WTC11 (cell line): ENCODE data around the gene CLEC2D. TPM values are rescaled to one million over a fixed set of nuclear protein-coding genes. Genes with fewer than 3 reads are reported as not detected.
"Not testable (repeated sequence)": the region's sequence is repeated elsewhere in the genome, so short reads cannot be mapped to it uniquely, and the experiment has no call there.

Experiments used
- ATAC-seq: fragments of 200-7000 bp; cut with Tn5 transposase; 2 replicates; pipeline ENCODE4 v1.10.0; 2021; ENCODE audit warnings: mild to moderate bottlenecking, moderate library complexity
- CTCF ChIA-PET: fragments of 300-600 bp; sonication (Branson Sonifier 250); formaldehyde crosslinking; loops from one replicate; lab custom pipeline; 2021; ENCODE audit warnings: antibody characterized with exemption; lab: Charles Lee
- POLR2A ChIA-PET: fragments of 350-600 bp; sonication (Branson Sonifier 250); formaldehyde crosslinking; loops from one replicate; lab custom pipeline; 2021; ENCODE audit warnings: antibody characterized with exemption; lab: Charles Lee
- DNase-seq: peaks from one replicate; pipeline ENCODE4 v3.0.0; 2021; ENCODE audit warnings: low spot score
- H3K27ac Mint-ChIP-seq: 2 replicates; pipeline ENCODE4 v1.8.0; 2021; ENCODE audit warnings: mixed read lengths
- H3K27me3 Mint-ChIP-seq: 2 replicates; pipeline ENCODE4 v1.8.0; 2021; ENCODE audit warnings: low read depth, mild to moderate bottlenecking, moderate library complexity, mixed read lengths
- H3K36me3 Mint-ChIP-seq: 2 replicates; pipeline ENCODE4 v1.8.0; 2021; ENCODE audit warnings: mixed read lengths
- H3K4me1 Mint-ChIP-seq: 2 replicates; pipeline ENCODE4 v1.8.0; 2022; ENCODE audit warnings: mixed read lengths
- H3K4me3 Mint-ChIP-seq: 2 replicates; pipeline ENCODE4 v1.8.0; 2021; ENCODE audit warnings: mild to moderate bottlenecking, moderate library complexity, mixed read lengths
- H3K9me3 Mint-ChIP-seq: 2 replicates; pipeline ENCODE4 v1.8.0; 2021; ENCODE audit warnings: mixed read lengths
- ATF1 ChIP-seq: sonication (generic); formaldehyde crosslinking; IDR thresholded peaks from 2 replicates; pipeline ENCODE4 v1.8.1; 2023; ENCODE audit warnings: mild to moderate bottlenecking, moderate library complexity, missing genetic modification reagents
- E2F5 ChIP-seq: sonication (generic); formaldehyde crosslinking; IDR thresholded peaks from 2 replicates; pipeline ENCODE4 v1.8.1; 2022; ENCODE audit warnings: mild to moderate bottlenecking, moderate library complexity, missing genetic modification reagents
- IRF2 ChIP-seq: sonication (generic); formaldehyde crosslinking; IDR thresholded peaks from 2 replicates; pipeline ENCODE4 v1.8.0; 2022; ENCODE audit warnings: low read depth, missing genetic modification reagents, borderline replicate concordance
- NR1H2 ChIP-seq: sonication (generic); formaldehyde crosslinking; IDR thresholded peaks from 2 replicates; pipeline ENCODE4 v1.9.0; 2021; ENCODE audit warnings: mild to moderate bottlenecking, moderate library complexity, missing genetic modification reagents
- TCF7 ChIP-seq: sonication (generic); formaldehyde crosslinking; IDR thresholded peaks from 2 replicates; pipeline ENCODE4 v1.8.0; 2022; ENCODE audit warnings: mild to moderate bottlenecking, low read depth, missing genetic modification reagents, moderate library complexity
- ZNF121 ChIP-seq: sonication (generic); formaldehyde crosslinking; IDR thresholded peaks from 2 replicates; pipeline ENCODE4 v1.8.0; 2023; ENCODE audit warnings: missing genetic modification reagents
- ZNF232 ChIP-seq: sonication (generic); formaldehyde crosslinking; IDR thresholded peaks from 2 replicates; pipeline ENCODE4 v1.8.0; 2022; ENCODE audit warnings: mild to moderate bottlenecking, missing genetic modification reagents
- total RNA-seq: library from RNA; stranded (reverse); gene quantifications from 3 replicates; pipeline ENCODE4 v1.2.3, GENCODE V29; 2021
- TF ChIP-seq, protein P1 (sequence below): fragments of 250-450 bp; sonication (Bioruptor Pico); IDR thresholded peaks from 2 replicates; pipeline ENCODE4 v1.9.0; 2021; ENCODE audit warnings: mild to moderate bottlenecking
- TF ChIP-seq, protein P2 (sequence below): fragments of 250-450 bp; sonication (Bioruptor Pico); IDR thresholded peaks from 2 replicates; pipeline ENCODE4 v1.9.0; 2021; ENCODE audit warnings: mild to moderate bottlenecking, borderline replicate concordance
- TF ChIP-seq, protein P3 (sequence below): sonication (generic); formaldehyde crosslinking; IDR thresholded peaks from 2 replicates; pipeline ENCODE4 v1.8.1; 2023; ENCODE audit warnings: mild to moderate bottlenecking, missing genetic modification reagents, borderline replicate concordance

The CLEC2D gene
- total RNA-seq, 1 experiment from 2014 or later = 6.2 TPM

DNA sequence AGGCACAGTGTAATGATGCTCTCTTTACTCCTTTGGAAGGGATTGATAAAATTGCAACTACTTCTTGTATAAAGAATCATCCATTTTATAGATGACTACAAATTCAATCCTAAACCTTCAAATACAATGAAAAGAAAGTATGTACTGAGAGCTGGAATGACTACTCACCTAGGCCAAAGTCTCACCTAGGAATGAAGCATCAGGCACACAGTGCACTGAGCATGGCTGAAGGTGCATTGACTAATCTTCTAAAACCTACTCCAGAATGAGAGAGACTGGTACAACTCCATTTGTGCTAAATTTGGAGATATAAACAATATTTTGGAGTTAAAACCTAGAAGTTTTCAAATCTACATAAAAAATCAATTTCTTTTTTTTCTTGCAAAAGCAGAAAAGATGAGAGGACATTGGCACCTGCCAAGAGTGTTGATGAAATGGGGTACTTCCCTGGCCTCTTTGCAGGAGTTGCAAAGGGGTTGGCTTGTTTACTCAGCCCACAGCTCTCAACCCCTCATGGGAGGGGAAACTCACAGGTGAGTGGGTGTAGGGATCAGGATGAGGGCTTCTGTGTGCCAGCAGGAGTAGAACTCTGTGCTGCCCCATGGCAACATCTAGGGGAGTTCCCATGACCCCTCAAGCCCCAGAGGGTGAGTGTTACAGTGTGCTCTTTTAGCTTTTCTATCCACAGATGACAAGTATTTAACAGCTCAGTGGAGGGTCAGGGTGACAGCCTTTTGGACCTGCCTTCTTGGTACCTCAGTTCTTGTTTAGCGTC is 32.1 kb downstream of the CLEC2D start:
- DNase-seq (no peak), ATAC-seq (no peak)
- ChIA-PET CTCF (no interaction called here), POLR2A (no interaction called here)
- peaks cover 13% of the 10 kb centered on the region; the same call in 1 of the 2 replicates for H3K27me3 Mint-ChIP-seq
- no peak overlapping the region for H3K27ac Mint-ChIP-seq
- H3K36me3 Mint-ChIP-seq = peaks cover 25% of the 10 kb centered on the region
- H3K4me3 Mint-ChIP-seq = no peak overlapping the region
- peaks cover 80% of the 10 kb centered on the region for H3K9me3 Mint-ChIP-seq
- H3K4me1 Mint-ChIP-seq = peaks cover 7% of the 10 kb centered on the region; the same call in 1 of the 2 replicates
- TF ChIP-seq TCF7 (CRISPR knock-in tag) = no peak
- no peak for TF ChIP-seq ATF1

DNA sequence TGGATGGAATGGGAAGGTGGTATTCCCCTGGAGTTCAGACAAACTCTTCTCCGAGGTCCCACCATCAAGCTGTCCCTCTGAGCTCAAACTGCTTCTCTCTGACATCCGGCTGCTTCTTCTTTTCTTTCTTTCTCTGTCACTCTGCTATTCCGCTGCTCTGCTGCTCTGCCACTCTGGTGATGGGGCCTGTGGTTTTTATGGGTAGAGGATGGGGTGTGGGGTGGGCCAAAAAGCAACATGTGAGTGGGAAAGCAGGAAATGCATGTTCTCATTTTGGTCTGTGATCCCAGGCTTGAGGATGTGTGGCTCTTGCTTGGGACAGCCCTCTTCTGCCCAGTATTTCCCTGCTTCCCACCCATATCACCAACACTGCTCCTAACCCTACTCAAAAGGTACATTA is 32.7 kb downstream of the CLEC2D start:
- Mint-ChIP-seq H3K36me3 (peaks cover 20% of the 10 kb centered on the region), H3K4me1 (peaks cover 10% of the 10 kb centered on the region; the same call in 1 of the 2 replicates), H3K27ac (no peak overlapping the region), H3K4me3 (no peak overlapping the region), H3K9me3 (peaks cover 74% of the 10 kb centered on the region), H3K27me3 (peaks cover 13% of the 10 kb centered on the region; the same call in 1 of the 2 replicates)
- TF ChIP-seq, protein P1, sequence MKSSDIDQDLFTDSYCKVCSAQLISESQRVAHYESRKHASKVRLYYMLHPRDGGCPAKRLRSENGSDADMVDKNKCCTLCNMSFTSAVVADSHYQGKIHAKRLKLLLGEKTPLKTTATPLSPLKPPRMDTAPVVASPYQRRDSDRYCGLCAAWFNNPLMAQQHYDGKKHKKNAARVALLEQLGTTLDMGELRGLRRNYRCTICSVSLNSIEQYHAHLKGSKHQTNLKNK = no peak
- TF ChIP-seq NR1H2 (CRISPR knock-in tag) (no peak), E2F5 (CRISPR knock-in tag) (no peak), ZNF121 (CRISPR knock-in tag) (no peak), IRF2 (CRISPR knock-in tag) (no peak), ZNF232 (CRISPR knock-in tag) (no peak)
- TF ChIP-seq, protein P2, sequence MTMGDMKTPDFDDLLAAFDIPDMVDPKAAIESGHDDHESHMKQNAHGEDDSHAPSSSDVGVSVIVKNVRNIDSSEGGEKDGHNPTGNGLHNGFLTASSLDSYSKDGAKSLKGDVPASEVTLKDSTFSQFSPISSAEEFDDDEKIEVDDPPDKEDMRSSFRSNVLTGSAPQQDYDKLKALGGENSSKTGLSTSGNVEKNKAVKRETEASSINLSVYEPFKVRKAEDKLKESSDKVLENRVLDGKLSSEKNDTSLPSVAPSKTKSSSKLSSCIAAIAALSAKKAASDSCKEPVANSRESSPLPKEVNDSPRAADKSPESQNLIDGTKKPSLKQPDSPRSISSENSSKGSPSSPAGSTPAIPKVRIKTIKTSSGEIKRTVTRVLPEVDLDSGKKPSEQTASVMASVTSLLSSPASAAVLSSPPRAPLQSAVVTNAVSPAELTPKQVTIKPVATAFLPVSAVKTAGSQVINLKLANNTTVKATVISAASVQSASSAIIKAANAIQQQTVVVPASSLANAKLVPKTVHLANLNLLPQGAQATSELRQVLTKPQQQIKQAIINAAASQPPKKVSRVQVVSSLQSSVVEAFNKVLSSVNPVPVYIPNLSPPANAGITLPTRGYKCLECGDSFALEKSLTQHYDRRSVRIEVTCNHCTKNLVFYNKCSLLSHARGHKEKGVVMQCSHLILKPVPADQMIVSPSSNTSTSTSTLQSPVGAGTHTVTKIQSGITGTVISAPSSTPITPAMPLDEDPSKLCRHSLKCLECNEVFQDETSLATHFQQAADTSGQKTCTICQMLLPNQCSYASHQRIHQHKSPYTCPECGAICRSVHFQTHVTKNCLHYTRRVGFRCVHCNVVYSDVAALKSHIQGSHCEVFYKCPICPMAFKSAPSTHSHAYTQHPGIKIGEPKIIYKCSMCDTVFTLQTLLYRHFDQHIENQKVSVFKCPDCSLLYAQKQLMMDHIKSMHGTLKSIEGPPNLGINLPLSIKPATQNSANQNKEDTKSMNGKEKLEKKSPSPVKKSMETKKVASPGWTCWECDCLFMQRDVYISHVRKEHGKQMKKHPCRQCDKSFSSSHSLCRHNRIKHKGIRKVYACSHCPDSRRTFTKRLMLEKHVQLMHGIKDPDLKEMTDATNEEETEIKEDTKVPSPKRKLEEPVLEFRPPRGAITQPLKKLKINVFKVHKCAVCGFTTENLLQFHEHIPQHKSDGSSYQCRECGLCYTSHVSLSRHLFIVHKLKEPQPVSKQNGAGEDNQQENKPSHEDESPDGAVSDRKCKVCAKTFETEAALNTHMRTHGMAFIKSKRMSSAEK = no peak
- TF ChIP-seq, protein P3, sequence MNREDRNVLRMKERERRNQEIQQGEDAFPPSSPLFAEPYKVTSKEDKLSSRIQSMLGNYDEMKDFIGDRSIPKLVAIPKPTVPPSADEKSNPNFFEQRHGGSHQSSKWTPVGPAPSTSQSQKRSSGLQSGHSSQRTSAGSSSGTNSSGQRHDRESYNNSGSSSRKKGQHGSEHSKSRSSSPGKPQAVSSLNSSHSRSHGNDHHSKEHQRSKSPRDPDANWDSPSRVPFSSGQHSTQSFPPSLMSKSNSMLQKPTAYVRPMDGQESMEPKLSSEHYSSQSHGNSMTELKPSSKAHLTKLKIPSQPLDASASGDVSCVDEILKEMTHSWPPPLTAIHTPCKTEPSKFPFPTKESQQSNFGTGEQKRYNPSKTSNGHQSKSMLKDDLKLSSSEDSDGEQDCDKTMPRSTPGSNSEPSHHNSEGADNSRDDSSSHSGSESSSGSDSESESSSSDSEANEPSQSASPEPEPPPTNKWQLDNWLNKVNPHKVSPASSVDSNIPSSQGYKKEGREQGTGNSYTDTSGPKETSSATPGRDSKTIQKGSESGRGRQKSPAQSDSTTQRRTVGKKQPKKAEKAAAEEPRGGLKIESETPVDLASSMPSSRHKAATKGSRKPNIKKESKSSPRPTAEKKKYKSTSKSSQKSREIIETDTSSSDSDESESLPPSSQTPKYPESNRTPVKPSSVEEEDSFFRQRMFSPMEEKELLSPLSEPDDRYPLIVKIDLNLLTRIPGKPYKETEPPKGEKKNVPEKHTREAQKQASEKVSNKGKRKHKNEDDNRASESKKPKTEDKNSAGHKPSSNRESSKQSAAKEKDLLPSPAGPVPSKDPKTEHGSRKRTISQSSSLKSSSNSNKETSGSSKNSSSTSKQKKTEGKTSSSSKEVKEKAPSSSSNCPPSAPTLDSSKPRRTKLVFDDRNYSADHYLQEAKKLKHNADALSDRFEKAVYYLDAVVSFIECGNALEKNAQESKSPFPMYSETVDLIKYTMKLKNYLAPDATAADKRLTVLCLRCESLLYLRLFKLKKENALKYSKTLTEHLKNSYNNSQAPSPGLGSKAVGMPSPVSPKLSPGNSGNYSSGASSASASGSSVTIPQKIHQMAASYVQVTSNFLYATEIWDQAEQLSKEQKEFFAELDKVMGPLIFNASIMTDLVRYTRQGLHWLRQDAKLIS (CRISPR knock-in tag) = no peak
- ATAC-seq (no peak), DNase-seq (no peak)
- CTCF ChIA-PET = no interaction called here
- POLR2A ChIA-PET = no interaction called here

DNA sequence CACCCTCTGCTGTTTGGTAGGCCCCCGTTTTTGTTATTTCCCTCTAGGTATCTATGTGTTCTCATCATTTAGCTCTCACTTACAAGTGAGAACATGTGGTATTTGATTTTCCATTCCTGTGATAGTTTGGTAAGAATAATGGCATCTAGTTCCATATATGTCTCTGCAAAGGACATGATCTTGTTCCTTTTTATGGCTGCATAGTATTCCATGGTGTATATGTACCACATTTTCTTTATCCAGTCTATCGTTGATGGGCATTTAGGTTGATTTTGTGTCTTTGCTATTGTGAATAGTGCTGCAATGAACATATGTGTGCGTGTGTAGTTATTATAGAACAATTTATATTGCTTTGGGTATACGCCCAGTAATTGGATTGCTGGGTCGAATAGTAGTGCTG is 35.0 kb downstream of the CLEC2D start:
- CTCF ChIA-PET, POLR2A ChIA-PET: not testable (repeated sequence)

More for the DNA sequence above, 35.0 kb downstream of the CLEC2D start:
- Mint-ChIP-seq H3K9me3 (peaks cover 52% of the 10 kb centered on the region), H3K4me1 (peaks cover 17% of the 10 kb centered on the region), H3K27me3 (peaks cover 13% of the 10 kb centered on the region; the same call in 1 of the 2 replicates)
- H3K4me3 Mint-ChIP-seq, DNase-seq, H3K36me3 Mint-ChIP-seq, H3K27ac Mint-ChIP-seq, ATAC-seq: not testable (repeated sequence)
